GM12878 (cell line): ENCODE data around the gene PGA3.

ENCODE experiments used
- BHLHE40 ChIP-seq, 2 experiments: fragments of 450-650 bp in 1 of 2; IDR thresholded peaks; 2 replicates each; pipeline ENCODE4 v1.6.1; 2011 to 2017; ENCODE audit warnings: low read depth in 2 of 2, borderline replicate concordance in 1 of 2, improper control_type of control experiment in 1 of 2, low read length in 1 of 2, mild to moderate bottlenecking in 1 of 2
- NFXL1 ChIP-seq: fragments of 450-650 bp; IDR thresholded peaks from 2 replicates; pipeline ENCODE4 v1.6.1; 2017; ENCODE audit warnings: antibody characterized with exemption, mild to moderate bottlenecking, borderline replicate concordance
- POLR2A ChIP-seq: IDR thresholded peaks from 2 replicates; pipeline ENCODE4 v1.6.1; 2011; ENCODE audit warnings: low read depth, mild to moderate bottlenecking, low read length
- POLR2AphosphoS5 ChIP-seq: IDR thresholded peaks from 2 replicates; pipeline ENCODE4 v1.6.1; 2011; ENCODE audit warnings: mild to moderate bottlenecking, low read length, inconsistent platforms
- RAD21 ChIP-seq: IDR thresholded peaks from 2 replicates; pipeline ENCODE4 v1.6.1; 2011; ENCODE audit warnings: mild to moderate bottlenecking, low read depth, low read length, moderate library complexity; ENCODE audit not compliant: insufficient read depth
- RAD51 ChIP-seq: fragments of 450-650 bp; IDR thresholded peaks from 2 replicates; pipeline ENCODE4 v1.6.1; 2016; ENCODE audit warnings: moderate library complexity, mild to moderate bottlenecking, inconsistent platforms
- SREBF2 ChIP-seq: IDR thresholded peaks from 2 replicates; pipeline ENCODE4 v1.6.1; 2012; ENCODE audit warnings: mild to moderate bottlenecking, low read length
- STAT1 ChIP-seq: fragments of 450-650 bp; conservative IDR thresholded peaks from 2 replicates; pipeline ENCODE4 v1.6.1; 2014; ENCODE audit warnings: antibody characterized with exemption, mild to moderate bottlenecking

DNA sequence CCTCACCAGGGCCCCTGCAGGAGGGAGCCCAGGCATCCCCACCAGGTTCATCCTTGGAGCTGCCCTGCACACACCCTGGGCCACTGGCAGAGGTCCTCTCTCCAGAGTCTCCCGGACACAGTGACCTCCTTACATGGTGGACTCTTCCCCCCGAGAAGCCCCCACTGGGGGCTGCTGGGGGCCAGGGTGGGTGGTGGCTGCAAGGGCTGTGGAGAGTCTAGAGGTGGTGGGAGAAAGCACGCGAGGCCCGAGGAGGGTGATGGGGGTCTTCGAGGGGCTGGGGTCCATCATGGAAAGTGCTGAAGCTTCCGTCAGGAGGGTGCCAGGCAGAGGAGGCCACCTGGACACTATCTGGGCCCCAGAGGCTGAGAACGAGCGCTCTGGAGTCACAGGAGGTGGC is 55.2 kb downstream of the PGA3 start:
- TF ChIP-seq STAT1 (no peak), RAD51 (no peak), RAD21 (no peak), NFXL1 (no peak), POLR2AphosphoS5 (no peak), SREBF2 (no peak), POLR2A (no peak), BHLHE40 (IDR thresholded peaks at IDR 0.05; ENCODE audit: borderline replicate concordance in 1 of 2, low read depth in 2 of 2, low read length in 1 of 2) (no peak)
